K562 (cell line): Measurements from ENCODE around the gene WNT7A.

ENCODE experiments used
- CHAMP1 ChIP-seq: fragments of 450-650 bp; IDR thresholded peaks from 2 replicates; pipeline ENCODE4 v1.6.1; 2016; ENCODE audit warnings: mild to moderate bottlenecking
- ELF1 ChIP-seq: fragments of 200-800 bp; sonication (Bioruptor generic); IDR thresholded peaks from 2 replicates; pipeline ENCODE4 v1.6.1; 2016; ENCODE audit warnings: missing genetic modification characterization, missing compliant biosample characterization
- POLR2A ChIP-seq: fragments of 450-650 bp; conservative IDR thresholded peaks from 2 replicates; pipeline ENCODE4 v1.6.1; 2016
- POLR2AphosphoS5 ChIP-seq: IDR thresholded peaks from 2 replicates; pipeline ENCODE4 v1.6.1; 2011; ENCODE audit warnings: mild to moderate bottlenecking, low read depth, low read length, moderate library complexity; ENCODE audit not compliant: control insufficient read depth, insufficient read depth
- SMC3 ChIP-seq: conservative IDR thresholded peaks from 2 replicates; pipeline ENCODE4 v1.6.1; 2011; ENCODE audit warnings: low read depth, low read length, improper control_type of control experiment; ENCODE audit not compliant: insufficient read depth
- ZNF311 ChIP-seq: fragments of 250-450 bp; sonication (Bioruptor Pico); IDR thresholded peaks from 2 replicates; pipeline ENCODE4 v1.4.0; 2020; ENCODE audit warnings: mild to moderate bottlenecking, moderate library complexity

- no peak for TF ChIP-seq SMC3
- TF ChIP-seq ZNF311 (CRISPR knock-in tag) = no peak
- TF ChIP-seq ELF1 (tag) = no peak
- TF ChIP-seq POLR2A = no peak
- TF ChIP-seq POLR2AphosphoS5 = no peak
- no peak for TF ChIP-seq CHAMP1
These were observed 36.5 kb upstream of the WNT7A start for GRCh38 chr3:13916375-13916774.
